Stimulated activated CD4-positive, alpha-beta T cell treated with anti-CD3 and anti-CD28 coated beads, Interleukin-12 subunit alpha, Interleukin-12 subunit beta, amount 100 ng/mL, for 48 hours (primary cell): Measurements from ENCODE around the gene KMT2B.

Source experiments
- DNase-seq, 3 donors: peaks; one replicate each; pipeline ENCODE4 v3.0.0-alpha.2; 2020; ENCODE audit warnings: low read depth in 2 of 3, low spot score in 1 of 3

KMT2B gene

GRCh38 chr19:35725216-35725861, 7.5 kb downstream of the KMT2B start:
- DNase-seq, result no peak

GRCh38 chr19:35727053-35727955, 9.5 kb downstream of the KMT2B start:
- no peak for DNase-seq

- DNase-seq, result no peak
Observed at GRCh38 chr19:35727956-35728706, 10.3 kb downstream of the KMT2B start.

- no peak for DNase-seq
Observed at GRCh38 chr19:35729021-35729420, 11.2 kb downstream of the KMT2B start.

- DNase-seq, result no peak
Observed at GRCh38 chr19:35729763-35730162, 12.0 kb downstream of the KMT2B start.

DNA sequence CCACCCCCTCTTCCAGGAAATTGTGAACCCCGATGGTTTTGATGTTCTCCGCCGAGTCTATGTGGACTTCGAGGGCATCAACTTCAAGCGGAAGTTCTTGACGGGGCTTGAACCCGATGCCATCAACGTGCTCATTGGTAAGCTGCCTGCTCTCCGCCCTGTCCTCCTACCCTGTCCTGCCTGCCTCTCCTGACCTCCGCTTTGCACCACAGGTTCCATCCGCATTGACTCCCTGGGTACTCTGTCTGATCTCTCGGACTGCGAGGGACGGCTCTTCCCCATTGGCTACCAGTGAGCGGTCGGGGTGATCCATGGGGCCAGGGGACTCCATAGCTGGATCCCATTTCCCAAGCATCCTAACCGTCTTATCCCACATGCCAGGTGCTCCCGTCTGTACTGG, 12.5 kb downstream of the KMT2B start:
- DNase-seq, result no peak

GRCh38 chr19:35731353-35731752, 13.6 kb downstream of the KMT2B start:
- DNase-seq, result no peak

DNA sequence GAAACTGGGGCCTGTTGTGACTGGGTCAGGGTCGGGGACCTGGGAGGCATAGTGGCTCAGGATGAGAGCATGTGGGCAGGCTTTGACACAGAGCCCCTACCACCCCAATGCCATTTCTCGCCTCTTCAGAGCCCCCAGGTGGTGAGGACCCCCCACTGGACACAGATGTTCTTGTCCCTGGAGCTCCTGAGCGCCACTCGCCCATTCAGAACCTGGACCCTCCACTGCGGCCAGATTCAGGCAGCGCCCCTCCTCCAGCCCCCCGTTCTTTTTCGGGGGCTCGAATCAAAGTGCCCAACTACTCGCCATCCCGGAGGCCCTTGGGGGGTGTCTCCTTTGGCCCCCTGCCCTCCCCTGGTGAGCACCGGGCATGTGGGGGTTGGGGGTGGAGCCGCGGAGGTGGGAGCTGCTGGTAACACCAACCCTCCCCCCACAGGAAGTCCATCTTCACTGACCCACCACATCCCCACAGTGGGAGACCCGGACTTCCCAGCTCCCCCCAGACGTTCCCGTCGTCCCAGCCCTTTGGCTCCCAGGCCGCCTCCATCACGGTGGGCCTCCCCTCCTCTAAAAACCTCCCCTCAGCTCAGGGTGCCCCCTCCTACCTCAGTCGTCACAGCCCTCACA, 14.1 kb downstream of the KMT2B start:
- DNase-seq, result no peak

DNA sequence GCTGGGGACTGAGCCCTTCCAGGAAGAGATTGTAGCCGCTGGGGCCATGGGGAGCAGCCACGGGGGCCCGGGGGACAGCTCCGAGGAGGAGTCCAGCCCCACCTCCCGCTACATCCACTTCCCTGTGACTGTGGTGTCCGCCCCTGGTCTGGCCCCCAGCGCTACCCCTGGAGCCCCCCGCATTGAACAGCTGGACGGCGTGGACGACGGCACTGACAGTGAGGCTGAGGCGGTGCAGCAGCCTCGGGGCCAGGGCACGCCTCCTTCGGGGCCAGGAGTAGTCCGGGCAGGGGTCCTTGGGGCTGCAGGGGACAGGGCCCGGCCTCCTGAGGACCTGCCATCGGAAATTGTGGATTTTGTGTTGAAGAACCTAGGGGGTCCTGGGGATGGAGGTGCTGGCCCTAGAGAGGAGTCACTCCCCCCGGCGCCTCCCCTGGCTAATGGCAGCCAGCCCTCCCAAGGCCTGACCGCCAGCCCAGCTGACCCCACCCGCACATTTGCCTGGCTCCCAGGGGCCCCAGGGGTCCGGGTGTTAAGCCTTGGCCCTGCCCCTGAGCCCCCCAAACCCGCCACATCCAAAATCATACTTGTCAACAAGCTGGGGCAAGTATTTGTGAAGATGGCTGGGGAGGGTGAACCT, 14.9 kb downstream of the KMT2B start:
- DNase-seq, result no peak

- DNase-seq, result no peak
Observed at GRCh38 chr19:35733180-35734125, 15.7 kb downstream of the KMT2B start.

DNA sequence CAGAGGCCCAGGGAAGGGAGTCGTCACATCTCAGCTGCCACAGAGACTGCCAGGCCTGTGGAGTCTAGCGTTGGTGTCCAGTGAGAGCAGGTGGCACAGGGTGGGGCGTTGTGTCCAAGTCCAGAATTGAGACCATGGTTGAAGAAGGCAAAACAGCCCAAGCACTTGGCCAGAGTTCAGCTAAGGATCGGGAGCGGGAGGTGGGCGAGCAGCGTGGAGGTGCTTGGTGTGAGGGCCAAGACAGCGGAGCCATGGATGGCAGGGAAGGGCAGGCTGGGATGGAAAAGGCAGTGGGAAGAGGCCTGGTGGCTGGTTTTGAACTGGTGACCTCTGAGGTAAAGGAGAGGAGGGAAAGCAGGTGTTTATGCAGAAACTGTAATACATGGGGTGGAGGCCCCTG, 16.5 kb downstream of the KMT2B start:
- DNase-seq, result no peak

DNA sequence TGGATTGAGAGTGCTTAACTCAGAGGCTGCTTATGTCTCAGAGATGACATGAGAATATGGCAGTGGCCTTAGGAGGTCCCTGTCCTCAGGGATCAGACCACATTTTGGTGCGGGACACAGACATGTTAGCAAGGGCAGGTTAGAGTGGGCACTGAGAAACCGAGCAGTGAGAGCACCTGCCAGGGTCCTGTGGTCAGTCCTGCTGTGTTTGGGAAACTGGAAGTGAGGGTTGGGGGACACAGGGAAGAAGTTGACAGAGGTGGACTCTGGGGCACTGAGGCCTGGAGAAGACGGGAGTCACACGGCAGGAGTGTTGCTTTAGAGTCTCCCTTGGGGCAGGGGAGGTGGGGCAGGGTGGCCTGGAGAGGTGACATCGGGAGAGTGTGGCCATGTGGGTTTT, 17.1 kb downstream of the KMT2B start:
- DNase-seq, result no peak

GRCh38 chr19:35736913-35737886, 19.4 kb downstream of the KMT2B start:
- DNase-seq, result no peak

GRCh38 chr19:35738021-35738886, 20.5 kb downstream of the KMT2B start:
- no peak for DNase-seq

DNA sequence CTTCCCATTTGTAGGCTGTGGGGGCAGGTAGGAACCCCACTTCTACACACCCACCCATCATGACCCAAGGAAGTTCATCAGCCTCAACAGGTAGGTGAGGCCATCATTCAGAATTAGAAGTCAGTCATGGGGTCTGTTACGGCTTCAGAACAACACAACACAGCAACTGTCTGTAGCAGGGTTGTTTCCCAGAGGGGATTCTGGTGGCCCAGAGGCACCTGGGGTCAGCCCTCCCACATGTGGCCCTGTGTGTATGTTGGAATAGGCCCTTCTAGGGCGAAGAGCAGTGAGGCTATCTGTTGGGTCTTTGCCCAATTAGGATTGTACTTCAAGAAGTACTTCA, 21.1 kb downstream of the KMT2B start:
- no peak for DNase-seq

DNA sequence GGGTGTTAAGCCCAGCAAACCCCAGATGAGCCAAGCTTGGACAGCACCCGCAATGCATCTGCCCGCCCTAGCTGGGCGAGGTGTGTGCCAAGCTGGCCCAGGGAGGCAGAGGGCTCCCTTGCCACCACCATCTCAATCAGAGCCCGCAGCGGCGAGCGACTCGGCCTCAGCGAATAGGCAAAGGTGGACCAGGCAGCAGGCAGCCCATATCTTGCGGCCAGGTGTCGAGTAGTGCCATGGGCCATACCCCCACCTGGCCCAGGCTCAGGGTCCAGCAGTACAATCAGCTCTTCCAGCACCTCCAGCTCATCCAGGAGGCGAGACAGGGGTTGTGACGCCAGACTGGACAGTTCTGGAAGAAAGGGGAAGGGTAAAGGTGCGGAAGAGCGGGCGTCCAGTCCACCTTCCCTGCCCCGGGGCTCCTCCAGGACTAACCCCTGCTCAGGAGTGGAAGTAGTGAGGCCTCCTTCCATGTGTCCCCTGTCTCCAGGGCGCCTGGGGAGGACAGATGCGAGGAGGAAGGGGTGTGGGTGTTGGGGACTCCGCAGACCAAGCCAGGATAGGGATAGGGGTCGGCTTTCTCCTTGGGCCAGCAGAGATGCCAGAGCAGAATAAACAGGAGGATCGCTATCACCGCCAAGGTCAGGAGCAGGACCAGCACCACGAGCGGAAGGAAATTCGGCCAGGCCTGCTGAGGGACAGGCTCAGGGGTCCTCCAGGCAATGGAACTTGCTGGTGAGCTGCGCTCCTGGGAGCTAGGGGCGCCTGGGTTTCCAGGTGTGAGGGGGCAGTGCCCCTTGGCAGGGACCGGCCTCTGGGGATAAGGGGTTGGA, 21.7 kb downstream of the KMT2B start:
- DNase-seq, result no peak

DNA sequence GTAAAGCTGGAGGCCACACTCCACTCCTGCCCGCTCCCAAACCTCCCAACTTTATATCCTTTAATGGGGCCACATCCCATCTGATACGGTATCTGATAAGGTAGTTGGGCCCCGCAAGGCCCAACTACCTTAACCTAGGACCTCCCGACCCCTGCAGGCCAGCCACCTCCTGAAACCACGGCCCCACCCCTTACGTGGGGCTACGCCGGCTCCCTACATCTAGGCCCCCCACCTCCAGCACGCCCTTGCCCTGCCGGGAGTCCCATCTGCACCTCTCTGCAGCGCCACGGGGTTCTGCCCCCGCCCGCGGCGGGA, 22.3 kb downstream of the KMT2B start:
- DNase-seq, result no peak
